ENCODE measurements around the gene ANKRD63.

- TF ChIP-seq POLR2AphosphoS5 (IDR thresholded peaks at IDR 0.05) (no peak), POLR2A (IDR thresholded peaks at IDR 0.05) (no peak)
Observed at GRCh38 chr15:40309344-40309862, 26.5 kb upstream of the ANKRD63 start.
